Superior temporal gyrus (tissue), 1 donor: ENCODE data around the gene KCND3.

Experiments used
- DNase-seq: peaks from one replicate; pipeline ENCODE4 v3.0.0-alpha.2; 2016; ENCODE audit errors: extremely low spot score

The KCND3 gene

DNA sequence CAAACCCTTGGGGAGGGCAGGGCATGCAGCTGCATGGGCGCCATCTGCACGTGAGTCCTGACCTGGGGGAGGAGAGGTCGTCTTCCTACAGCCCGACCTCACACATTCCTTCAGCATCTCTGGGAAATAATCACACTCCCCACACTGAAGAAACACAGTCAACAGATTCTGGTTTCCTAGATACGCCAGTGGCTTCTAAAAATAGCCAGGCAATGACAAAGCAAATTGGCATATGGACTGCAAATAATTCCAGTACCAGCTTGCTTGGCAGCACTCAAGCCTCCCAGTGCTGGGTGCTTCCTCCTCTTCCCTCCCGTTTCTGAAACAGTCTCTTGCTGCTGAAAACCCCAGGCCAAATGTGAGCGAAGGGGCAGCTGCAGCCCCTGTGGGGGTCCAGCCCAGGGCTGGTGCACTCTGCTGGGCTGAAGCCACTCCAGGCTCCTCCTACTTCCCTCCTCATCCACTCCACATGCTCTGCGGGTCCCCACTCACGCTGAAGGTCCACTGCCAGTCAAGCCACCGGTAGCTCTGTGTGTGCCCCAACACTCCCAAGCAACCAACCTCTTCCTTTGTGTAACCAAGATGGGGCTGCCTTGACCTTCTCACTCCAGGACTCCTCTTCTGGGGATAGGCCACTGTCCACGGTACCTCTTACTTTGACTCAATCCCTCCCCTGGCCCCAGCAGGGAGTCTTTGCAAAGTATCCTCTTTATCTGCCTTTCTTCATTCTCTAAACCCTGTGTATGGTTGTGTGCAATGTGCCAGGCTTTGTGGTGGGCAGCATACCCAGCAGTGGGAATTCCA lies 69.0 kb downstream of the KCND3 start:
- peak; percentile 86 for DNase-seq

DNA sequence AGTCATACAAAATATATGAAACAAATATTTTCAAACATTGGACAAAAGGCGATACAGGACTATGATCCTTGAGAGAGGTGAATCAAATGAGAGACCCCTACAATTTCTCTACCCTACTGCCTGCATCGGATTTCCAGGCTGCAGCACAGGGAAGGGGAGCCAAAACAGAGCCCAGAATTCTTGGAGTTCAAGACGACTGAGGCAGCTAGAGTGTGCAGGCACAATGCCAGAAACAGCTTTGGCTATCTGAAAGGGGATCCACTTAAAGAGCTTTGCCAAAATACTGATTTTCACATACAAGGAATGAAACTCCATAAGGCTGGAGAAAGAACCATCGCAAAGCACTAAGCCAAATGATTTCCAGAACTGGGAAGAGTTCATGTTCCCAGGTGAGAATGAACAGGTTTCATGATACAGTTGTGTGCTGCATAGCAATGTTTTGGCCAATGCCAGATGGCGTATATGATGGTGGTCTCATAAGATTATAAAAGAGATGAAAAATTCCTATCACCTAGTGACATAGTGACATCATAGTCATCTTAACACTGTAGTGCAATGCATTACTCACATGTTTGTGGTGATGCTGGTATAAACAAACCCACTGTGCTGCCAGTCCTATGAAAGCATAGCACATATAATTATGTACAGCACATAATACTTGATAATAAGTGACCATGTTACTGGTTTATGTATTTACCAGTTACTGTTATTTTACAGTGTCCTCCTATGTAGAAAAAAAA lies 77.5 kb downstream of the KCND3 start:
- DNase-seq: no peak

DNA sequence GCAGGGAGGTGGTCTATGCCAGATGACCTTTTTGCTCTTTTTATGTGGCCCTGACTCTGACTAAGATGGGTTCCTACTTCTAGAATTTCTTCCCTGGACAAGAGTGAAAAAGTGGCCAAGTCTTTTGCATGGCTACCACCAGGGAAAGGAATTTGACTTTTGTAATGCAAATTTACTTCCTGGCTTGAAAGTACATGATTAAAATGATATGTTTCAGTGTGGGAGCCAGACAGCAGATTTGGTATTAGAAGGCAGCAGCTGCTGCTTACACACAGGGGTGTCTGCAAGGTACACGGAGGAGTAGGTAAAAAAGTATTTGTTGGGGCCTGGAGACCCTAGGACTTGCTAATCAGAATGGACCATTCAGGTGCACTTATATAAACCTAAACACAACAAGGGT lies 78.4 kb downstream of the KCND3 start:
- no peak for DNase-seq

DNA sequence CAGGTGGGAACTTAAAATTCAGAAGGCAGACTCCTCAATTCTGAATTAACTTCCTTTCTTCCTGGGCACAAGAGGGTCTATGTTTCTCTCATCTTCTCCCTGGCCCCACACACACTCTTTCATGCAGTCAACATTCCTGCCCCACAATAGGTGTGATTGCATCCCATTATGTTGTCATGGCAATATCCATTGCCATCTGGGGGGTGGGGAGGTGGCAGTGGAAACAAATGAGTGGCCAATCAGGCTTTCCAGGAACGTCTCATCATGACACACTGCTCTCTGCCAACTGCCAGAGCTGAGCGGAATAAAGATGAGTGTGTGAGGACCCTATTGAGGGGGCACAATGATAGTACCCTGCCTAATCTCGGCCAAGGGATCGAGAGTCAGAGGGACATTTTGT lies 80.4 kb downstream of the KCND3 start:
- DNase-seq: no peak

DNA sequence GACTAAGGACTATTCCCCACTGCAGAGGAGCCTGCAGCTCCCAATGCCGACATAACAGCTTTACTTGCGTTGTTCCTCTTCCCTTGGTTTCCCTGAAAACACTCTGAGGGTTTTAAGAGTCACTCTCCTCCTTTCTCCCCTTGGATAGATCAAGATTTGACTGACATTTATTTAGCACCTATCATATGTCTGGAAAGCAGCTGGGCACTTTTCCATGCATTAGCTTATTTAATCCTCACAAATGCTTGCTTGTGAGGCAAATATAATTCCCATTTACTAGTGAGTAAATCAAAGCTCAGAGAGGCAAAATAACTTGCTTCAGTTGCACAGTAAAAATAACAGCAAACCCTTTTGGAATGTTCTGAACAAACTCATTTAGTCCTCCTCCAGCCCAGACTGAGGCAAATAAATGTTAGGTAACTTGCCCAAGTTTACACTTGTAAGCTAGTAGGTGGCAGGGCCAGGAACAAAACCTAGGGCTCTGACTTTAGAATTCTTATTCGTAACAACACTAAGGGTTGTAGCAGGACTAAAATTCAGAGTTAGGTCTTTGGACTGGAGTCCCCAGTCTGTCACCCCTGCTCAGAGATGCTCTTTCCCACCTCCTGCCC lies 81.4 kb downstream of the KCND3 start:
- DNase-seq: no peak

DNA sequence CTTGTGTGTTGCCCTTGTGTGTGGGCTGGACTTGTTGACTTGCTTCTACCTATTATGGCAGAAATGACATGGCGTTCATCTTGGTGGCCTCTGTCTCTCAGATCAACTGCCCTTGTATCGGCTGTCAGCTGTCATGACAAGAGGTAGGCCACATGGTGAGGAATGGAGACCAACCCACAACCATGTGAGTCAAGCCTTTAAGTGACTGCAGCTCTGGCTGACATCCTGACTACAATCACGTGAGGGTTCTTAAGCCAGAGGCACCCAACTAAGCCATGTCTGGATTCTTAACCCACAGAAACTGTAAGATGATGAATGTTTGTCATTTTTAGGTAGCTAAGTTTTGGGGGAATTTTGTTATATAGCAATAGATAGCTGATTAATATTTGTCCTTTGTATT lies 82.1 kb downstream of the KCND3 start:
- DNase-seq: no peak

DNA sequence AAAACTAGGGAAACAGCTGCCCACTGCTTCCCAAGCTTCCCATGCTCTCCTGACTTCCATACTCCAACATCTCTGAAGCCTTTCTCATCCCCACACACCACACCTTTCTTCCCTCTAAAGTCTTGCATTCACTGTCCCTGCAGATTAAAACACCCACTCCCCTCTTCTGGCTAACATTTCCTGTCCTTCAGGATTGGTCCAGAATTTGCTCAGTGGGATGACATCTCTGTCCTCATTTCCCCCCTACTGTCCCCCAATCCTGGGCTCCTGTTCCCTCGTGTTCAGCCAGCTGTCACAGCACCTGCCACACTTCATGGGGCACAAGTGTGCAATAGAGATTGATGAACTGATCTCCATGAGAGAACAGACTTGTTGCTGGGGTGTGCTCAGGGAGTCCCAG lies 82.7 kb downstream of the KCND3 start:
- DNase-seq: no peak

DNA sequence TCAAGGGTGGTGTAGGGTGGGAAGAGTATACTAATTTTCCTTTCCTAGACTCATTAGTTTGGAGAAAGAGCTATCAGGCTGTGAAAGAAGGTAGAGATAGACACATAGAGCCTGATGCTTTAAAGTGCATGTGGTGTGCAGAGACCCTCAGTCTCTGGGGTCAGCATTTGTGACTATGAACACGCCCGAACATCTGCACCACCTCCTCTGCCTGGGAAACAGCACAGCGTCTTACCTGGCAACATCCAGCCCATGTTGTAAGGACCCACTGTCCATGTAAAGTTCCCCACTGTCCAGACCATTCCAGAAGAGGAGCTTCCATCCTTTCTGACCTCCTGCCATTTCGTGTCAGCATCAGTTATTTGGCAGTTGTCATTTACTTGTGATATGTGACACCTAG lies 83.4 kb downstream of the KCND3 start:
- no peak for DNase-seq

DNA sequence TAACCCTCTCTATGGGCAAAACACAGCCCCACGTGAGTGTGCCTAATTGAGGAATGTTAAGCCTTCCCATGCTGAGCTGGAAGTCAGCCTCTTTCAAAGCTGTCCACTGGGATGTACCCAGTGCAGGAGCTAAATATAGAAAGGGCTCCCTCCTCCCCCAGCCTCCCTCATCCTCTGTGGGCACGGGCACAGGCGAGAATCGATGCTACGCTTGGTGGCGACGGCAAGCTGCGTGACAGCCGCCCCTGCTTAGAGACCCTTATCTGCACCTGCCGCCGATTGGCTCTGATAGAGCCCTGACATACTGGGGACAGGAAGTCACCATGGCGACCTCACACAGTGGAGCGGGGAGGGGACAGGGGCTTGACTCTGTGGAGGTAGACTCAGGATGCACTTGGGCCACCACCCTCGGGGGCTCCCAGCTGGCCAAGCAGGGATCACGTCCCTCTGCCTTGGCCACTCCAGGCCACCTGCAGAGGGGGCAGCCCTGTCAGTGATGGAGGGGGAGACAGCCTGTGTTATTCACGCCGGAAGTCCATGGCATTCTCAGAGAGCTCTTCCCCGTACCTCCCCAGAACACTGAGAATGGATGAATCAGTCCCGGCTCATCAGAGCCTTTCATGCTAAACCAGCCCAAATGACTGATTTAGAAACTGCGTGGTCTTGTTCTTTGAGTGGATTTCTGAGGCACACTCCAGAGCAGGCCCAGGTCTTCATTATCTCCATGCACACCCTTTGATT lies 84.8 kb downstream of the KCND3 start:
- no peak for DNase-seq

DNA sequence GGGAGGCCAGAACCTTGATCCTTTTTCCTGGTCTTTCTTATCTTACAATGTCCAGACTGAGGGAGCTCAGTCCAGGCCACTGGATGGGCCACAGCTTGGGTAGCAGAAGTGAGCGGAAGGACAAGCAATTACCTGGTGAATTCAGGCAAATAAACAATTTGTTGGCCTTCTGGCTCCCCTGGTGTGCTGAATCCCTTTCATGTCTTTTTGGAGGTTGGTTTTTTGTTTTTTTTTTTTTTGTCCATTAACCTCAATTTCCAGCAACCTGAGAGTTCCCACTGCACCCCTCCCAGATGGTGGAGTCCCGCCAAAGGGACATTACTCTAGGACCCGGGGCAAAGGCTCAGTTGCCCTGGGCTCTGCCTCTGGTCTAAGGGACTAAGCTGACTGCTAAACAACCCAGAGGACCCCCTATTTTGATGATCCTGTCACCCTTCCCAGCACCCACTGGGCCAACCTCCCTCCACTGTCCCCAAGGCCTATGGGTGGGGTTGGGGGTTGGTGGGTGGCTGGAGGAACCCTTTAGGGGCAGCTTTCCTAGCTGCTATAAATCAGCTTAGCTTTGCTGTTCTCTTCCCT lies 85.5 kb downstream of the KCND3 start:
- DNase-seq: no peak

DNA sequence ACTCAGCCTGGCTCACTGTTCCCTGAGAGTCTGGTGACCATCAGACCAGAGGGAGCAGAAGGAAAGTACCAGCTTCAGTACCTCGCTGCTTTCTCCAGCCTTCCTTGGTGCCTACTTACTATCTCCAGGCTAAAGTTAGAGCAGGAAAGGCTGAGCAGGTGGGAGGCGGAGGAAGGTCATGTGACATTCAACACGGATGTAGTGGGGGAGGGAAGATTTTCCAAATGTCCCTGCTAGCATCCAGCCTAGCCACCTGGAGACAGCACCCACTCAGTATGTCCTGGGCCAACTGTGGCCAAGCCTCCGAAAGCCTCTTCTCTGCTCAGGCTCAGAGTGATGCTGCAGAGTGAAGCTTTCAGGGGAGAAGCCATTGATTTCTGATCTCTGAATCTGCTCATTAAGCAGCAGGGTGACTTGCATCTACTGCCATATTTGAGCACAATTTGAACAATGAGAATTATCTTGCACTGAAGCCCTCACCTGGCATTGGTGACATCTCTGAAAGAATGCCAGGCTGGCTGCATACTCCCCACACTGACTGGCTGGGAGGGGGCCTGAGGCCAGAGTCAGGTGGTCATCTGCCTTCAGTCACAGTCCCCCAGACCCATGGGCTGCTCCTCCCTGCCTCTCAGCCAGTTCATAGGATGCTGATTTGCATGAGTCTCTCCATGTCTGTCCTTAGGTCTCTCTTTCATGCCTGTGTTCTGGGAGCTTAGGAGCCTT lies 86.2 kb downstream of the KCND3 start:
- no peak for DNase-seq

DNA sequence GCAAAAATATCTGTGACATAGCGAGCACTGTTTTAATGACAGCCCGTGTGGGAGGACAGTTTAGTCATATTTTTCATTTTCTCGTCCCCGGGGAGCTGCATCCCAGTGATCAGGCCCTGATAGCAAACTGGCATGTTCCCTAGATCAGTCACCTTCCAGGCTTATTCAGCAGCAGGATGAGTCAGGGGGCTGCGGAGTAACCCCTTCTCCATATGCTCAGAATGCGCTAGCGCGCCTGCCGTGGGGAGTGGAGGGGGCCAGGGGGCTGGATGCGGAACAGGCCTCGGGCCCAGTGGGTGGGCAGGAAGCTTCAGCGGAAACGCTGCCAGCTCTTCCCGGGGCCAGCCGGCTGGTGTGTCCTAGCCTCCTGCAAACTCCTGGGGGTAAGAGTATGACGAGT lies 94.0 kb downstream of the KCND3 start:
- no peak for DNase-seq

DNA sequence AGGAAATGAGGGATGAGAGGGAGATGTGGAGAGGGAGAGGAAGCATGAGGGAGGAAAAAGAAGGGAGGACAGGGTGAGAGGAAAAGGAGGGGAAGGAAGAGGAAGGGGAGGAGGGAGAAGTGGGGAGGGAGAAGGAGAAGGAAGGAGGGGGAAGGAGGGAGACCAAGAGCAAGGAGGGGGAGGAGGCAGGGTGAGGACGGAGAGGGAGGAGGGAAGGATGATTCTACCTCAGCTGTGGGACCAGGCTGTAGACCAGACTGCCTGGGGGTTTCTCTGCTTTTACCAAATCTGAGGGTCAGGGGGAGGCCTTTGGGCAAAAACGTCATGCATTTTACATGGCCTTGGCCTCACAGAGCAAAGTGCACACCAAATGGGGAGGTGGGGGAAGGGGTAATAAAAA lies 94.5 kb downstream of the KCND3 start:
- no peak for DNase-seq

DNA sequence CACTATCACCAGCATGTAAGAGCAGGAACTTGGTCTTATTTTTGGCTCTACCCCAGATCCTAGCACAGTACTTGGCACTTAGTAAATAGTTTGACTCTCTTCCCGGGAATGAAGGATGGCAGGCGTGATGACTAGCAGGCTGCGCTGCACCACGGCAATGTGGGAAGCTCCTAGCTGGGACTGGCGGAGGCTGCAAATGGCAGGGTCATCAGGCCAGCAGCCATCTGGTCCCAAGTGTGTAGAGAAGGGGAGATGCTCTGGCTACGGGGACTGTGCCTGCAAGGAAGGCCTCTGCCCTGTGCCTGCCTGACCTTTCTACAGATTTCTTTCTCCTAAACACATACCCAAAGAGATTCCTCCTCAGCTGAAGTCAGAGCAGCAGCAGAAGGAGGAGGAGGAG lies 95.0 kb downstream of the KCND3 start:
- DNase-seq: no peak

DNA sequence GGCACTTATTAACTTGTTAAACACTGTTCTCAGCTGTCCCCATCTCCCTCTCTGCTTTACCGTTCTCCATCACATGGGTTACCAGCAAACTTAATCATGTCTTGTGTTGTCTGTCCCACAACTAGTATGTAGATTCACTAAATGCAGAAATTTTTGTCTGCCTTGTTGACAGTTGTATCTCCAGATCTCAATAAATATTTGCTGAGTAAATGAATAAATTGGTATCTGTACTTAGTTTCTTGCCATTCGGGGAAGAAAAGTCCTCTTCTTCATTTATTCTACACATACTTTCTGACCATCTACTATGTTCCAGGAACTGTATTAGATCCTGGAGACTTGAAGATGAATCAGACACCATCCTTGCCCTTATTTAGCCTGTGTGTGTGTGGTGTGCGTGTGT lies 97.9 kb downstream of the KCND3 start:
- no peak for DNase-seq

DNA sequence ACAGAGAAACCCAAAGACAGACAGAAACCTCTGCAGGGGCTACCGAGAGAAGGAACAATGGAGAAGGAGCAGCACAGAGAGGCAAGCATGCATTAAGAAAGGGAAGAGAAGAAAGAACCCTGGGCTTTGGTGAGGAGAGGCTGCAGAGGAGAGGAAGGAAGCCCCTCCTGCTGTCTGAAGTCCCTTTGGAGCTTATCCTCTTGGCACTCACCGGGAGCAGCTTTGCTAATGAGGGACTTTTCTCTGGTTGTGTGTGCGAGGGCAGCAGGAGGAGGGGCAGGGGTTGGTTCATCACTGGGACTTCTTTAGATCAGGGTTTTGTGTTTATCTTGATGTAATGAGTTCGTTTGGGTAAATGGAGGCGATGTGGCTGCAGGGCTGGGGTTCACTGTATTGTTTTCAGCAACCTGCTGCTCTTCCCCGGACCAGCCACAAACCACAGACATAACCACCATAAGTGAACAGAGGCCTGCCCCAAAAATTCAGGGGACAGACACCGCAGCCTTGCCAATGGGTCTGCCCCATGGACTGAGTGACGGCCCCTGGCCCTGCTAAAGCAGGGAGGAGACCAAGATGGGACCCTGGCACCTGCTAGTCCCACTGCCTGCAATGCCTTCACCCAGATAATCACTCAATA lies 100.6 kb downstream of the KCND3 start:
- DNase-seq: no peak

DNA sequence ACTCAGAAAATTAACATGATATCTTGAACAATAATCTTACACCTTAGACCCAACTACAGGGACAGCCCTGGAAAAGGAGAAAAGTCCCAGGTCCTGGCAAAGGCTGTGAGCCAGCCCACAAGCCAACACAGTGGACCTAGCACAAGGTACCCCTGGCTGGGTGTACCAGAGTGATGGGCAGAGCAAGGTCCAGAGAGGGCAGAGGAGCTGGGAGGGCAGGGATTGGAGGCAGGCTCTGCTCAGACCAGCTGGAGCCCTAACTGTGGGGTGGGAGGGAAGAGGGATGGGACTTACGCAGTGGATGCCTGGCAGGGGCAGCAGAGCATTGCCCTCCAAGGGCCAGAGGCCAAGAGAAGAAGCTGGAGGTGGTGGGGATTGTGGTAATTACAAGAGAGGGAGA lies 101.6 kb downstream of the KCND3 start:
- DNase-seq: no peak

DNA sequence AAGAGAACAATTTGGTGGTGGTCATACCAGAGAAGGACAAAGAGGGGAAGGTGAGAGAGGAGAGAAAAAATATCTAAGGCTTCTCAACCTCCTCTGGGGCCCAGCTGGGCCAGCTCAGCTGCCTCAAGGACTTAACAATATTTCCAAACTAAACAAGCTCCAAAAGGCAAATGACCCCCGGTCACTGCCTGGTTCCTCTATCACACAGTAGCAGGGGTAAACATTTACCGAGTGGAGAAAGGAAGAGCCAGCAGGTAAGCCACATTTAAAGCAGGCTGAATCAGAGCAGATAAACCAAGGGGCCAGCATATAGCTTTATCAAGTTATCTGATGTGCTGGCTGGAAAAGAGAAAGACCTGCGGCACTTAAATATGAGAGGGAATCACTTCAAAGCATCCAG lies 102.1 kb downstream of the KCND3 start:
- no peak for DNase-seq

DNA sequence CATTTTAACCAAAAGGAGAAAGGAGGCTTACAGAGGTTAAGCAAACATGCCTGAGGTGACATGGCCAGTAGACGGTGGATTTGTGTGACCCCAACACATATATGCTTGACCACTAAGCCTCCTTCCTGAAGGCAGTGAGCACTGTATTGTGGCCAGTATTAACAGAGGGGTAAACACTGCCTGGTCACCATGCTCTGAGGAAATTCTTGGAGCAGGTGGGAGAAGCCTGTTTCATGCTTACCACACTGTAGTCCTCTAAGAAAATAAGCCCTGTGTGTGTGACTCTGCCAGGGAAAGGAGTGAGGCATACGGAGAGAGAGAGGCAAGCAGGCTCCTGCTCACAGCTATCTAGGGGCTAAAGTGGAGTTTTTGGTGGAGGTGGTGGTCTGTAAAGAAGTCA lies 102.7 kb downstream of the KCND3 start:
- DNase-seq: no peak

DNA sequence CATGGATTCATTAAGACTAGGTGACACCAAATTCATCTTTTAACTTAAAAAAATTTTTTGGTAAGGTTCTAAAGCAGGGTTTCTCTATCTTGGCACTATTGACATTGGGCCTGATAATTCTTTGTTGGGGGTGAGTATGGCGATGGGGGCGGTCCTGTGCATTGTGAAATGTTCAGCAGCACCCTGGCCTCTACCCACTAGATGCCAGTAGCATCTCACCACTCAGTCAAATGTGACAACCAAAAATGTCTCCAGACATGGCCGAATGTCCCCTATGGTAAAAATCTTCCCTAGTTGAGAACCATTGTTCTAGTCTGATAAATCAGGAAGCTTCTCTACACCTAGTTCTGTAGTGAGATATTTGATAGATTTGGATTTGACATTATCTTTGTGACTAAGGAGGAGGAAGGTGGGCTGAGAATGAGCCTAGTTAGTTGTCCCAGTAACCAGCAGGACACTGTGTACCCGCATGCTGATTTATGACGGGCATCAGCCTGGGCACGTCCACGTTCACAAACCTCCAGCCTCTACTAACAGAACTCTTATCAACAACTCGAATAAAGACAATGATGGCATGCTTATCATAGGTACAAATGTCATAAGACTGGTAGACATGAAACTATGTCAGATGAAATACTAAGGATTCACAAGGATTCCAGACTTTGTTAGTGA lies 104.6 kb downstream of the KCND3 start:
- DNase-seq: no peak
